Spleen (tissue), 11 donors: ENCODE measurements around the gene PALM. TPM values are rescaled to one million over a fixed set of nuclear protein-coding genes. Genes with fewer than 3 reads are reported as not detected.

Experiments used
- DNase-seq: peaks from one replicate; pipeline ENCODE4 v3.0.0-alpha.2; 2020
- H3K27ac ChIP-seq, 8 donors: fragments of 200-600 bp; sonication (generic) in 7 of 8; 1 replicate in 4 of 8; 2 replicates in 4 of 8; pipeline versions ENCODE4 v1.5.0 to v1.8.0; 2016 to 2021; ENCODE audit warnings: inconsistent platforms in 4 of 8, mild to moderate bottlenecking in 4 of 8, moderate library complexity in 1 of 8
- H3K27me3 ChIP-seq, 7 donors: fragments of 200-600 bp; sonication (generic) in 6 of 7; replicated peaks in 1 of 7; 1 replicate in 4 of 7; 2 replicates in 3 of 7; pipeline versions ENCODE4 v1.5.0 to v1.8.0; 2016 to 2021; ENCODE audit warnings: inconsistent platforms in 3 of 7, mild to moderate bottlenecking in 1 of 7
- H3K36me3 ChIP-seq, 6 donors: fragments of 200-600 bp; sonication (generic) in 5 of 6; 1 replicate in 4 of 6; 2 replicates in 2 of 6; pipeline versions ENCODE4 v1.5.0 to v1.8.0; 2016 to 2021; ENCODE audit warnings: inconsistent platforms in 2 of 6
- H3K4me1 ChIP-seq, 6 donors: fragments of 200-600 bp; sonication (generic) in 5 of 6; 1 replicate in 3 of 6; 2 replicates in 3 of 6; pipeline versions ENCODE4 v1.5.0 to v1.8.0; 2016 to 2021; ENCODE audit warnings: inconsistent platforms in 3 of 6
- H3K4me3 ChIP-seq, 8 donors: fragments of 200-600 bp; sonication (generic) in 7 of 8; 1 replicate in 4 of 8; 2 replicates in 4 of 8; pipeline versions ENCODE4 v1.5.0 to v1.8.0; 2016 to 2021; ENCODE audit warnings: inconsistent platforms in 4 of 8, mild to moderate bottlenecking in 4 of 8, moderate library complexity in 2 of 8
- H3K9me3 ChIP-seq, 8 donors: fragments of 200-600 bp; sonication (generic) in 7 of 8; 1 replicate in 4 of 8; 2 replicates in 4 of 8; pipeline versions ENCODE4 v1.5.0 to v1.8.0; 2016 to 2021; ENCODE audit warnings: inconsistent platforms in 4 of 8
- POLR2A ChIP-seq, 3 donors: fragments of 450-650 bp; IDR thresholded peaks; one replicate each; pipeline ENCODE4 v1.5.1; 2017; ENCODE audit warnings: antibody characterized with exemption in 3 of 3, mild to moderate bottlenecking in 1 of 3
- POLR2AphosphoS5 ChIP-seq, 3 donors: sonication (generic); formaldehyde crosslinking; IDR thresholded peaks; one replicate each; pipeline ENCODE4 v1.5.1; 2017; ENCODE audit warnings: antibody characterized with exemption in 3 of 3
- WGBS, 5 donors: extraction: QIAGEN DNeasy Blood & Tissue Kit in 3 of 5; methylation state at CpG; one replicate each; pipeline versions ENCODE4 v1.1.5 to v1.1.7; 2013 to 2018; 5-methylcytosine and 5-hydroxymethylcytosine counted together
- intact Hi-C: fragments of 100-400 bp; cut with DNase I; formaldehyde crosslinking; loops from one replicate; pipeline ENCODE4 v1.15.0; 2023; ENCODE audit warnings: low total_unique reads
- polyA plus RNA-seq, 3 donors: library from polyadenylated mRNA; stranded (reverse); fragments of 200-250 nt; gene quantifications; one replicate each; pipeline ENCODE4 v1.2.1, GENCODE V29; 2013
- total RNA-seq, 7 donors: library from RNA; depleted of rRNA in 3 of 7; stranded (reverse); fragments of >200 nt in 3 of 7; fragmentation: NEBNext Ultra II Directional in 4 of 7; extraction: Animal tissue kit (Norgen Biotek cat#: 25700) in 4 of 7; gene quantifications; one replicate each; pipeline versions ENCODE4 v1.1.0 to v1.2.1, GENCODE V29; 2016 to 2021
- TF ChIP-seq, protein P1 (sequence below), 11 experiments: fragments of 200-600 bp in 7 of 11; fragments of 450-650 bp in 4 of 11; sonication (generic) in 4 of 11; IDR thresholded peaks in 8 of 11; conservative IDR thresholded peaks in 3 of 11; 1 replicate in 7 of 11; 2 replicates in 4 of 11; pipeline versions ENCODE4 v1.4.0 to v1.8.0; 2016 to 2021; ENCODE audit warnings: antibody characterized with exemption in 11 of 11, inconsistent platforms in 4 of 11, mild to moderate bottlenecking in 1 of 11
- donor health status: healthy with polysubstance abuse.
- donor health status: DM: no; HTN: no; CAD: no; lungs with moderate emphysema.
- donor health status: DM: no; HTN: no; CAD: no.
- donor health status: Bipolar disorder and iron deficiency.
- donor health status: healthy.
- donor health status: DM: no; HTN: no; CAD: no.
- donor health status: DM: yes; HTN: yes; CAD: no.

The PALM gene
- total and polyA plus RNA-seq, 10 donors: 6.0 to 80.1 (median 27.0) TPM

DNA sequence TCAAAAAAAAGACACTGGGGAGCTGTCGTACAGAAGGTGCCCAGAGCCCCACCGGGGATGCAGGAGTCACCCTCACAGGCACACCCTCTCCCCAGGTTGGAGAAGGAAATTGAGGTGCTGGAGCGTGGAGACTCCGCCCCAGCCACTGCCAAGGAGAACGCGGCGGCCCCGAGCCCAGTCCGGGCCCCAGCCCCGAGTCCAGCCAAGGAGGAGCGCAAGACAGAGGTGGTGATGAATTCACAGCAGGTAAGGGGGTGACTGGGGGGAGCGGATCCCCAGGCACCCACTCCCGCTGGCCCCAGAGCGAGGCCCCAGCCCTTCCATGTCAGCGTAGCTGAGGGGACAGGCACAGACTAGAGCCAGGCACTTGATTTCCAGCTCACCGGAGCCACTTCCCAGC, 22.3 kb downstream of the PALM start:
- H3K4me1 ChIP-seq: peaks cover 0 to 57% (median 33%) of the 10 kb centered on the region in 6 donors
- TF ChIP-seq POLR2AphosphoS5 (IDR thresholded peaks at IDR 0.05) (no peak), POLR2A (IDR thresholded peaks at IDR 0.05) (no peak)
- TF ChIP-seq, protein P1, sequence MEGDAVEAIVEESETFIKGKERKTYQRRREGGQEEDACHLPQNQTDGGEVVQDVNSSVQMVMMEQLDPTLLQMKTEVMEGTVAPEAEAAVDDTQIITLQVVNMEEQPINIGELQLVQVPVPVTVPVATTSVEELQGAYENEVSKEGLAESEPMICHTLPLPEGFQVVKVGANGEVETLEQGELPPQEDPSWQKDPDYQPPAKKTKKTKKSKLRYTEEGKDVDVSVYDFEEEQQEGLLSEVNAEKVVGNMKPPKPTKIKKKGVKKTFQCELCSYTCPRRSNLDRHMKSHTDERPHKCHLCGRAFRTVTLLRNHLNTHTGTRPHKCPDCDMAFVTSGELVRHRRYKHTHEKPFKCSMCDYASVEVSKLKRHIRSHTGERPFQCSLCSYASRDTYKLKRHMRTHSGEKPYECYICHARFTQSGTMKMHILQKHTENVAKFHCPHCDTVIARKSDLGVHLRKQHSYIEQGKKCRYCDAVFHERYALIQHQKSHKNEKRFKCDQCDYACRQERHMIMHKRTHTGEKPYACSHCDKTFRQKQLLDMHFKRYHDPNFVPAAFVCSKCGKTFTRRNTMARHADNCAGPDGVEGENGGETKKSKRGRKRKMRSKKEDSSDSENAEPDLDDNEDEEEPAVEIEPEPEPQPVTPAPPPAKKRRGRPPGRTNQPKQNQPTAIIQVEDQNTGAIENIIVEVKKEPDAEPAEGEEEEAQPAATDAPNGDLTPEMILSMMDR (IDR thresholded peaks at IDR 0.05 in 8 of 11, conservative IDR thresholded peaks at IDR 0.05 in 3 of 11): no peak
- intact Hi-C loops: loop anchor here (5.0 to 10.0 kb wide), 2 partner anchors 64 to 146 kb away; partner anchors contain the start of gene HCN2
- no peaks in the 10 kb centered on the region for H3K9me3 ChIP-seq
- DNase-seq: no peak
- 87 to 96% (median 89%) methylated on average over 16 of the region's 16 CpGs for whole genome bisulfite sequencing, 5 donors
- peak overlapping the region in 2 of 8 donors; percentile 65 to 86 for H3K27ac ChIP-seq
- H3K4me3 ChIP-seq: no peak overlapping the region
- H3K36me3 ChIP-seq: peaks cover 0 to 2% (median 0%) of the 10 kb centered on the region in 6 donors
- H3K27me3 ChIP-seq: no peaks in the 10 kb centered on the region

DNA sequence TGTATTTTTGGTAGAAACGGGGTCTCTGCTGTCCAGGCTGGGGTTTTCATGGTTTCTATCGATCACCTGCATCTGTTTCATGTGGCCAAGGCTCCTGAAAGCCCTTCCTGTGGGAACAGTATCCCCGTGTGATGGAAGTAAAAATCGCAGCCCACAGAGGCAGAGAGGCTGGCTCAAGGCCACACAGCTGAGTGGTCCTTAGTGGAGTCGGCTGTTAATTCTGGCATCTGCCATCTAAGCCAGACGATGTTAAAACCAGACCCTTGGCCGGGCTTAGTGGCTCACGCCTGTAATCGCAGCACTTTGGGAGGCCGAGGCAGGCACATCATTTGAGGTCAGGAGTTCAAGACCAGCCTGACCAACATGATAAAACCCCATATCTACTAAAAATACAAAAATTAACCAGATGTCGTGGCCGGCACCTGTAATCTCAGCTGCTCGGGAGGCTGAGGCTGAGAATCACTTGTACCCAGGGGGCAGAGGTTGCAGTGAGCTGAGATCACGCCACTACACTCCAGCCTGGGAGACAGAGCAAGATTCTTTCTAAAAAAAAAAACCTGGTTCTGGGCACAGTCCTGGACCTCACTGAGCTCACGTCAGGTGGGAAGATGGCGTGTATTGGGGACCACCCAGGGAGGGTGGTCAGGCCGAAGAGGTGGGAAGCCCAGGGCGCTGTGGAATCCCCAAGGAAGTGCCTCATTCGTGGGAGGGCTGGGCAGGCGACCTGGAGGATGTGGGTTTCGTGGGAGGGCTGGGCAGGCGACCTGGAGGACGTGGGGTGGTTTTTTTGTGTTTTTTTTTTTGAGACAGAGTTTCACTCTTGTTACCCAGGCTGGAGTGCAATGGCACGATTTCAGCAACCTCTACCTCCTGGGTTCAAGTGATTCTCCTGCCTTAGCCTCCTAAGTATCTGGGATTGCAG, 23.7 kb downstream of the PALM start:
- Histone ChIP-seq H3K9me3 (no peaks in the 10 kb centered on the region), H3K36me3 (peaks cover 0 to 10% (median 0%) of the 10 kb centered on the region in 6 donors), H3K4me1 (peaks cover 0 to 54% (median 31%) of the 10 kb centered on the region in 6 donors), H3K27ac (peak overlapping the region in 2 of 8 donors; percentile 48 to 63), H3K27me3 (no peaks in the 10 kb centered on the region), H3K4me3 (no peak overlapping the region)
- WGBS, 5 donors: 62 to 68% (median 65%) methylated on average over 22 to 24 of the region's 24 CpGs
- TF ChIP-seq POLR2A (IDR thresholded peaks at IDR 0.05) (no peak), POLR2AphosphoS5 (IDR thresholded peaks at IDR 0.05) (no peak)
- TF ChIP-seq, protein P1 (IDR thresholded peaks at IDR 0.05 in 8 of 11, conservative IDR thresholded peaks at IDR 0.05 in 3 of 11): no peak
- intact Hi-C loops: loop anchor here (5.0 to 10.0 kb wide), 2 partner anchors 65 to 148 kb away; partner anchors contain the start of gene HCN2
- DNase-seq: no peak

DNA sequence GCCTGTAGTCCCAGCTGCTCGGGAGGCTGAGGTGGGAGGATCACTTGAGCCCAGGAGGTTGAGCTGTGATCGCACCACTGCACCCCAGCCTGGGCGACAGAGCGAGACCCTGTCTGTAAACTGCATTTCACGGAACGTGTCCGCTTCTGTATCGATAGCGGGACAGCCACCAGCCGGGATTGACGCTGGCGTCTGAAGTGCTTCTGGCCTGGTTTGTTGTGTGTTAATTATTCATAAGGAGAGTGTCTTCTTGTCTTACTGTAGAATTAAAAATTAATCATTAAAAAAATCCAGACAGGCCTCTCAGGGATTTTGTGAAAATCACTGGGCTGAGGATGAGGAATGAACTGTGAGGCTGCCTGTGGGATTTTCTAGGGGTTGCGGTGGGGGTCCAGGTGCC, 26.0 kb downstream of the PALM start:
- no peak for DNase-seq
- TF ChIP-seq POLR2A (IDR thresholded peaks at IDR 0.05): no peak
- TF ChIP-seq, protein P1 (IDR thresholded peaks at IDR 0.05 in 8 of 11, conservative IDR thresholded peaks at IDR 0.05 in 3 of 11): no peak
- intact Hi-C loops: loop anchor here (5.0 to 10.0 kb wide), 2 partner anchors 67 to 150 kb away; partner anchors contain the start of gene HCN2
- Histone ChIP-seq H3K36me3 (peaks cover 0 to 10% (median 0%) of the 10 kb centered on the region in 6 donors), H3K4me3 (no peak overlapping the region), H3K9me3 (no peaks in the 10 kb centered on the region), H3K27ac (peak overlapping the region in 3 of 8 donors; percentile 44 to 63 (median 48)), H3K4me1 (peaks cover 0 to 43% (median 22%) of the 10 kb centered on the region in 6 donors), H3K27me3 (peaks cover 0 to 4% (median 0%) of the 10 kb centered on the region in 7 donors)
- 85 to 95% (median 88%) methylated on average over 13 of the region's 13 CpGs for WGBS, 5 donors

DNA sequence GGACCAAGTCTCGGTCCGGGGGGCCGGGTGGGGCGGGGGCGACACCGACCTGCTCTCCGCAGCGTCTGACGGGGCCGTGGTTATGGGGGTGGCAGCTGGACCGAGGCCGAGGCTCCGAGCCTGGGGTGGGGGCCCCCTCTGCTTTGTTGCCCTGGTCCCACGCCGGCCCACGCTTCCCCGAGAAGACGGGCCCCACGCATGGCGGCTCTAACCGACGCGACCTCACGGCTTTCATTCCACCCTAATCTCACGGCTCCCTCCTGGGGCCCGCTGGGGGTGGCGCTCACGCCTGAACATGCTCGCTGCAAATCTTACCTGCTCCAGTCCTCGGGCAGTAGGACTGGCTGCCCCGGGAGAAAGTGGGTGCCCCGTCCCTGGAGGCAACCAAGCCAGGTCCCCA, 27.4 kb downstream of the PALM start:
- WGBS, 5 donors: 92 to 96% (median 93%) methylated on average over 24 to 32 of the region's 32 CpGs
- no peak for DNase-seq
- H3K36me3 ChIP-seq: peaks cover 0 to 14% (median 0%) of the 10 kb centered on the region in 6 donors
- intact Hi-C loops: loop anchor here (10.0 kb wide), 1 partner anchor 151 kb away; the partner anchor contains the start of gene HCN2
- TF ChIP-seq, protein P1 (IDR thresholded peaks at IDR 0.05 in 8 of 11, conservative IDR thresholded peaks at IDR 0.05 in 3 of 11): no peak
- TF ChIP-seq POLR2A (IDR thresholded peaks at IDR 0.05) (no peak), POLR2AphosphoS5 (IDR thresholded peaks at IDR 0.05) (no peak)
- H3K4me1 ChIP-seq: peaks cover 0 to 32% (median 15%) of the 10 kb centered on the region in 6 donors
- H3K9me3 ChIP-seq: no peaks in the 10 kb centered on the region
- no peak overlapping the region for H3K27ac ChIP-seq
- H3K4me3 ChIP-seq: no peak overlapping the region
- peaks cover 0 to 4% (median 0%) of the 10 kb centered on the region in 7 donors for H3K27me3 ChIP-seq
